Activated CD8-positive, alpha-beta memory T cell treated with anti-CD3 and anti-CD28 coated beads for 1 hour (primary cell): ENCODE results near the gene KIF12.
"Not testable (repeated sequence)": the region's sequence is repeated elsewhere in the genome, so short reads cannot be mapped to it uniquely, and the experiment has no call there.

ENCODE experiments used
- DNase-seq, 2 donors: peaks; one replicate each; pipeline ENCODE4 v3.0.0-alpha.2; 2020; ENCODE audit warnings: low read depth in 1 of 2; ENCODE audit errors: extremely low read depth in 1 of 2

The KIF12 gene

GRCh38 chr9:114049441-114050225, 49.5 kb downstream of the KIF12 start:
- no peak for DNase-seq

GRCh38 chr9:114048533-114049415, 50.3 kb downstream of the KIF12 start:
- DNase-seq = no peak

DNA sequence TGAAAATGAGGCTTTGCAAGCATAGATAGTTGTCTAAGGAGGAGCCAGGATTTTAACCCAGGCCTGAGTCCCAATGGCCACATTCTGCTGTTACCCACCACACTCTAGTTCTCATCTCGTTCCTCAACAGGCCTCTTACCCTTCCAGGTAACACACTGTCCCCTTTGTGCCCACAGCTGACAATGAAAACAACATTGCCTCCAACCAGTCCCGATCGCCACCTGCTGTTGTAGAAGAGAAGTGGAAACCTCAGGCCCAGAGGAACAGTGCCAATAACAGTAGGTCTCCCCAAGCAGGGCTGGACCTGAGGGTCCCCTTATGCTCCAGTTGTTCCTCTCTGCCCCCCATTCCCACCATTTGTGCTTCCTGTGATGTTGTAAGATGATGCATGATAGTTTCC, 51.4 kb downstream of the KIF12 start:
- DNase-seq = no peak

GRCh38 chr9:114046875-114047274, 52.2 kb downstream of the KIF12 start:
- DNase-seq = no peak

GRCh38 chr9:114046237-114046755, 52.8 kb downstream of the KIF12 start:
- no peak for DNase-seq

GRCh38 chr9:114043660-114044059, 55.4 kb downstream of the KIF12 start:
- not testable (repeated sequence) for DNase-seq
